GM03348 (cell line): ENCODE measurements around the gene IGHMBP2.
A peak's percentile ranks its signal among the peaks of the same experiment; 100 is the strongest.
"Not testable (repeated sequence)": the region's sequence is repeated elsewhere in the genome, so short reads cannot be mapped to it uniquely, and the experiment has no call there.

Experiments used
- DNase-seq: peaks from one replicate; pipeline ENCODE4 v3.0.0; 2012; ENCODE audit warnings: low spot score

IGHMBP2 gene

DNA sequence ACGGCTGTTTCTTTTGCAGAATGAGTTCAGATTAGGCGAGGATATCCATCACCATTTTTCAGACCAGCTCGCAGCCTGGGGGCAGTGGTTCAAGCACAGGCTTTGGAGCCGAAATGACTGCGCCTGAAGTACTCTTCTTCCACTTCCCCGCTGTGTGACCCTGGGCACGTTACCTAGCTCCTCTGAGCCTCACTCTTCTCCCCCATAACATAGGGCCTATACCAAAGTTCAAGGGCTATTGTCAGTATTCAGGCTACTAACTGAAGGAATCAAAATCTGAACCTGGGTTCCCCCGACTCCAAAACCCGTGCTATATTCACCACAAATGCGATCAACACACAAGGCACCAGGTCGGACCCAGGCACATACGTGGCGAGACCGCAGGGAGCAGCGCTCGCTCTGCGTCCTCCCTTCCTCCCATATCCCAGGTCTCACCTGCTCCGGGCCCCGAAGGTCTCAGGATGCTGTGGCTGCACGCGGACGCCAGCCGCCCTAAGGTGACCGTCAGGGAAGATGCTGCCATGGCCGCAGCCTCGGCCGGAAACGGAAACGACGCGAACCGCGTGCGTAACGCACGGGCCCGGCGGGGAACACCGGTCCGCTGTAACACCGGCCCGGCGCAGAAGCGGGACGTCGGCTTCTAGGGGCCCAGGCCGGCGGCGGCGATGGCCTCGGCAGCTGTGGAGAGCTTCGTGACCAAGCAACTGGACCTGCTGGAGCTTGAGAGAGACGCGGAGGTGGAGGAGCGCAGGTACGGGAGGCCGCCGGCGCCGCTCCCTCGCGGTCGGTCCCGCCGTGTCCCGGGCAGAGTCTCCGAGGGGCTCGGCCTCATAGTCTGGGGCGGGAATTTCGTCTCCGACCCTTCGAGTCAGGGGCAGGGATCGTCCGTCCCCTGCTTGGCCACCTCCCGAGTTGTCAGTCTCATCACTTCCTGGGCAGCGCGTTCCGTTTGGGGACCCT, at the start of gene IGHMBP2, which contains the start of gene MRPL21:
Gene IGHMBP2 (plus strand): TSS at position 604 of the 960 bp plus-strand sequence. CDS start 62 bp downstream, at position 666.
Gene MRPL21 (minus strand): TSS at position 545 of the 960 bp plus-strand sequence. CDS start 22 bp downstream, at position 523.
- peak; percentile 95 for DNase-seq

DNA sequence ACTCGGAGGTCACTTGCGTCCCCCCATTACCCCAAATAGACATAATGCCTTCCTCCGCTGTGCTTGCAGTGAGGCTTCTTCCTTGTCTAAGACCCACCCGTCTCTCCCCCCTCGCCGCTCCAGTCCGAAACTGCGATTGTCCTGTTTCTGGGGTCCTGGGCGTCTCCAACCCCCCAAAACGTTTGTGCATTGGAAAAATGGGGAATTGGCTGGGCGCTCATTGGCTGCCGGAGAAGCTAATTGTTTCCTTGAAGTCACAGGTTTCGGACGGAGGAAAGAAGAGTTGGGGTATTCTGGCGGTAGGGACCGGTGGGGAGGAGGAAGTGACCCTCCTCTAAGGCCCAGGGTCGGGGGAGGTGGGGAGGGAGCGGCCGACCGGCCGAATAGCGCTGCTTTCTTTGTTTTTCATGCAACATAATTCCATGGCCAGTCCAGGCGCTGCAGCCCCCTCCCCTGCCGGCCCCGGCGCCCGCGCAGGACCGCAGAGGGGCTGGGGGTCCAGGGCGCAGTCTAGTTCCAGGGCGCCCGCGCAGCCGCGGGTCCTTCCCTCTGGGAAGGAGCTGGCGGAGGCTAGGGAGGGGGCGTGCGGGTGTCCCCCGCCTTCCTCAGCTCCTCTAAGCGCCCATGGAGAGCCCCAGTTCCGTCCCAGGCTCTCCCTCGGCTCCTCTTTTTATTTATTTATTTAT, 49.3 kb upstream of the IGHMBP2 start:
- no peak for DNase-seq

DNA sequence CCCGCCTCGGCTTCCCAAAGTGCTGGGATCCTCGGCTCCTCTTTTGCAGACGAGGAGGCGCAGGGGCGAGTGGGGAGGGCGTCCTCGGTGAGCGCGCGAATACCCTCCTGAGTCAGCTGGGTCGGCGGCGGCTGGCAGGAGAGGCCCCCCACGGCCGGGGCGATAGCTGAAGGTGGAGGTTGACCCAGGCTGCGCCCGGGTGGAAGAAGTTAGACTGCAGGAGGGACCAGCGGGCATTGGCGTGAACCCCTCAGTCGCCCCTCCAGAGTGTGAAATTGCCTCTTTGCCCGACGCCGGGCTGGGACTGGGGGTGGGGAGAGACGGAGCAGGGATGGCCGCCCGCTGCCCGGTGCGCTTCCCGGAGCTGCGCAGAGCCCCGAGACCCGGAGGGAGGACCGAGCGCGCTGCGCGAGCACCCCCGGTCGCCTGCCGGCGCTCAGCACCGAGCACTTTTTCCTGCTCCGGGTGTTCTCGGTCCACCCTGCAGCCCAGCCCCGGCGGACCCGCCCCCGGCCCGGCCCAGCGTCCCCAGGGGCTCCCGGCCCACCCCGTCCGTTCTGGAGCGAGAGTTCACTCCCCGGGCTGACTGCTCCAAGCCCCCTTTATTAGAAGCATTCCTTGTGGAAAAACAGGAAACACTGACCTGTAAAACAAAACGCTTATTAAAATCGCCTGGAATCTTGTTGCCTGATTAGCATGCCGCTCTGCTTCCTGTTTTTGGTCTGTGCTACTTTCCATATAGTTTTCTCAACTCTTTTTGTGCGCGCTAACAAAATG, 48.3 kb upstream of the IGHMBP2 start:
- DNase-seq = peak; percentile 82

DNA sequence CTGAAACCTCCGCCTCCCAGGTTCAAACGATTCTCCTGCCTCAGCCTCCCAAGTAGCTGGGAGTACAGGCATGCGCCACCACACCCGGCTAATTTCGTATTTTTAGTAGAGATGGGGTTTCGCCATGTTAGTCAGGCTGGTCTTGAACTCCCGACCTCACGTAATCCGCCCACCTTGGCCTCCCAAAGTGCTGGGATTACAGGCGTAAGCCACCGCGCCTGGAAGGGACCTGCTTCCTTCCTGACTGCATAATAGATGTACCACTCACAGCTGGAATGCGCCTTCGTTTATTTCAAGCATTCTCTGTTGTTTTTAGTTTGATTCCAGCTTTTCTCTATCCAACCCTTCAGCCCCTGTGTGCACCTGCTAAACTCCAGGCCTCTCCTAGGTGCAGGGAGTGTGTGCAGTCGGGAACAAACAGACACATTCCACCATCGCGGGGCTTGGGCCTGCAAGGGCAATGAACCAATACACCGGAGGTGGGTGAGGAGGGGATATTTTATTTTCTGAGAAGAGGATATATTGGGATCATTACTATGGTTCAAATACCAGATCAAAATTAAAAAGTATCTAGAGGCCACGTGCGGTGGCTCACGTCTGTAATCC, 47.2 kb upstream of the IGHMBP2 start:
- not testable (repeated sequence) for DNase-seq

DNA sequence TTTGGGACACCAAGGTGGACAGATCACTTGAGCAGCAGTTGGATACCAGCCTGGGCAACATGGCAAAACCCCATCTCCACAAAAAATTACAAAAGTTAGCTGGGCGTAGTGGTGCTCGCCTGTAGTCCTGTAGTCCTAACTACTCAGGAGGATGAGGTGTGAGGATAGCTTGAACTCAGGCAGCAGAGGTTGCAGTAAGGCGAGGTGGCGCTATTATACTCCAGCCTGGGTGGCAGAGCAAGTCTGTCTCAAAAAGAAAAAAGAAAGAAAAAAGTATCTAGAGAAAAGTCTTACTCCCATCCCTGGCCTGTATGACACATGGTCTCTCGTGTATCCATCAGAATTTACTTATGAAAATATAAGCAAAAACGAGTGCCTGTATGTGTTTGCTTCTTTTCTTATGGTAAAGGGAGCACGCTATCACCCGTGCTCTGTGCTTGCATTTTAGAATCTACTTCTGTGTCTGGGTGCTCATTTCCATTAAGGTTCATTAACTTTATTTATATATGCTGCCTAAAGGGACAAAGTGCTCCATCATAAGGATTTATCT, 46.6 kb upstream of the IGHMBP2 start:
- DNase-seq = no peak

DNA sequence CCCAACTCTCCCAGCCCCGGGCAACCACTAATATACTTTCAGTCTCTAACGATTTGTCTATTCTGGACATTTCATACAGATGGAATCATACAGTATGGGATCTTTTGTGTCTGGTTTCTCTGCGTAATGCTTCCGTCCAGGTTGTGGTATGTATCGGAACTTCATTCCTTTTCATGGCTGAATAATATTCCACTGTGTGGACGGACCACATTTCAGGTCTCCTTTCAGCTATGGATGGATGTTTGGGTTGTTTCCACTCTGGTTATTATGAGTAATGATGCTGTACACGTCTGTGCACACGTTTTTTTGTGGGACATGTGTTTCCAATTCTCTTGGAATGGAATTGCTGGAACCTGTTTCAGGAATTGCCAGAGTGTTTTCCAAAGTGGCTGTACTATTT, 44.6 kb upstream of the IGHMBP2 start:
- no peak for DNase-seq

DNA sequence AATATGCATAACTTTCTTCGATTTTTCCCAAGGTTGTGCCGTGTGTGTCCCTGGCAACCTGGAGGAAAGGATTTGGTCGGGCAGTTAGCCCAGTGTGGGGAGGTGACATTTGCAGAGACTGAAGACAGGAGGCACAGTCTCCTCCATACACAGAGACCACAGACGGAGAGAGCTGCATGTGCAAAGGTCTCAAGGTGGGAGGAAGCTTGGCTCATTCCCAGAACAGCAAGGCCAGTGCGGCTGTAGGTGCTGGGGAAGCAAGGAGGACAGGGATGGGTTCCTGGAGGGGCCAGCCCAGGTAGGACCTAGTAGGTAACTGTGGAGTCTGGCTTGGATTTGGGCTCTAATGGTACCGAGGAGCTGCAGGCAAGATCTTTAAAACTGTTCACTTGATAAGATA, 41.3 kb upstream of the IGHMBP2 start:
- no peak for DNase-seq

DNA sequence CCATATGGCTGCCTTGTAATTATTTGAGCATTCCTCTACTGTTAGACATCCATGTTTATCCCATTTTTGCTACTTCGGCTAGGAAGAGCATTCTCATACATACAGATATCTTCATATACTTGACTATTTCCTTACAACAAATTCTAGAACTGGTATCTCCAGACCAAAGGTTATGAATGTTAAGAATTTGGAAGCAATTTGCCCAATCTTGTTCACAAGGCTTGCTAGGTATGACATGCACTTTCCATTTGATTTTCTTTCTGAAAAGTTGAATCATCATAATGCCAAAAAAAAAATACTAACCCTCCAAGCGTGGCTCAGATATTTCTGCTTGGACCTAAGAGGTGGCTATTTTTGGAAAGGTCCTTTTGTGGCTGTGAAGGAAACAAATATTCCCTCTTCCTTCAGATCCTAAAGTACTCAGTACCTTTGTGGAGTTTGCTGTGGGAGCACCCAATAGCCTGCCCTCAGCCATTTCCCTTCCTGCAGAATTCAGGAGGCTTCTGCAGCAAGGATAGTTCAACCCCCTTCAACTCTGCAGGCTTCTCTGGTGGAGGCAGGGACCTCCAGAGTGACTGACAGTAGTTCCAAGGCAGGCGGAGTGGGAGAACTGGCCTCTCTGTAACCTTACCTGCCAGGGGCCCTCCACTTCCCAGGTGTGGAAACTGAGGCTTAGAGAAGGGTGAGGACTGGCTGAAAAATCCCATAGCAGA, 40.0 kb upstream of the IGHMBP2 start:
- DNase-seq = no peak

DNA sequence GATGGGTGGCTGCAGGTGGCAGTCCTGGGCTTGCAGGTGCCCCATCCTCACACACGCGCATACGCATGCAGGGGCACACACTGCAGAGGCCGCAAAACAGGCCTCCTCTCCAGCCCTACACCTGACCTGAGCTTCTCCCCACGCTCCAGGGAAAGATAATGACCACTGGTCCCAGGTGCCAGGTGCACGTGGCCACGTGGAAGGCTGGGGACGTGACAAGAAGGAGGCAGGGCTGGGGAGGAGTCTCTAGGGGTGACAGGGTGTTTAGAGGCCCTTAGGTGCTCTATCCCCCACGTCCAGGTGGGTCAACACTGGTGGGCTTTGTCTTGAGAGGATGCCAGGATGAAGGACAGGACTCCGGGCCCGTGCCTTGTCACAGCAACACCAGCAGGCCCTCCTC, 38.5 kb upstream of the IGHMBP2 start:
- no peak for DNase-seq

DNA sequence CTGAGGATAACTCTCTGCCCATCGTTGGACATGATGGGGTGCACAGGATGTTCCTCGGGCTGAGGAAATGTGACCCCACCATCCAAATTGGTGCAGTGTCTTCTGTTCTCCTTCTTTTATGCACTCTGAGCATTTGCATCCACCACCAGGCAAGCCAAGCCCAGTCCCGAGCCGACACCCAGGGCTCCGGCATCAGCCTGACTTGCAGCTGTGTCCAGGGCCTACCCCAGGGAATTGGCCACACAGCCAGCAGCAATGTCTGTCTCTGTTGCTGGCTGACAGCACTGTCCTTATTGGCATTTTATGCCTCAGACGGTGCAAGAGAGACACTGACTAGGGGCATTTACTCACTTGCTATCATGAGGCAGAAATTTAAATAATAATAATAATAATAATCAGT, 36.6 kb upstream of the IGHMBP2 start:
- DNase-seq = no peak

DNA sequence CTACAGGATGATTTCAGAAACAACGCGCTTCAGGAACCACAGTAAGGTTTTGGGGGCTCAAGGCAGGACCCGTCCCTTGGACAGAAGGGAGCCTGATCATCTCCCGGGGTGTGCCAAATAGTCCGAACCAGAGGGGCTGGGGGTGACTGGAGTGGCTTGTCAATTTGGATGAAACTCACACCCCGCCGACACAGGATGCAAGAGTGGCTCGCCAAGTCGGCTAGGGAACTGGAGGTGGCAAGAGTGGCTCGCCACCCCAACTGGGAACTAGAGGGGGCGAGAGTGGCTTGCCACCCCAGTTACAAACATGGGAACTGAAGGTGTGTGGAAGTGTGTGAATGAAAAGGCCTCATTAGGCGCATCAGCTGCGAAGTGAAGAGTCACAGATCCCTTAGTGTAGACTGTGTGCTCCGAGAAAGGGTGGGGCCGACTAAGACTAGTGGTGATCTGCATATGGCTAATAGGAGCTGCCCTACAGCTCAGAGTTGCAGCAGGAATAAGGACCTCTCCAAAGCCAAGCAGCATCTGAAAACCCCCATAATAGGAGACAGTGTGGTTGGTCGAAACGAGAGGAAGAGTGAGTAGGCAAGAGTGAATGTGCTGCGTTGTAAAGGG, 35.4 kb upstream of the IGHMBP2 start:
- DNase-seq = no peak

DNA sequence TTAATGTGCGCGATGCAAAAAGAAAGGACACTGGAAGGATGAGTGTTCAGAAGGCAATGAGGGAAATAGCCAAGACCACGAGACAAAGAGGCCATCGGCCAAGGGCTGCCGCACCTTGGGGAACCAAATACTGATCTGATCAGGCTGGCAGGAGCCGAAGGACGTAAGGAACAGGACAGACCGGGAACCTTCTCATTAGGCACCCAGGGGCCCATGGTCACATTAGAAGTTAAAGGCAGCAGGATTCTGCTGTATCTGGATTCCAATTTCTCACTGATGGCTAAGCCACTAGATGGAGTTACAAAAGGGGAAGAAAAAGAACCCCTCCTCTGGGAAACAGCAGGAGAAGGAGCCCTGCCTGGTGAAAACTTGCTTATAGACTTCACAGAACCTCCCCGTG, 33.2 kb upstream of the IGHMBP2 start:
- no peak for DNase-seq

DNA sequence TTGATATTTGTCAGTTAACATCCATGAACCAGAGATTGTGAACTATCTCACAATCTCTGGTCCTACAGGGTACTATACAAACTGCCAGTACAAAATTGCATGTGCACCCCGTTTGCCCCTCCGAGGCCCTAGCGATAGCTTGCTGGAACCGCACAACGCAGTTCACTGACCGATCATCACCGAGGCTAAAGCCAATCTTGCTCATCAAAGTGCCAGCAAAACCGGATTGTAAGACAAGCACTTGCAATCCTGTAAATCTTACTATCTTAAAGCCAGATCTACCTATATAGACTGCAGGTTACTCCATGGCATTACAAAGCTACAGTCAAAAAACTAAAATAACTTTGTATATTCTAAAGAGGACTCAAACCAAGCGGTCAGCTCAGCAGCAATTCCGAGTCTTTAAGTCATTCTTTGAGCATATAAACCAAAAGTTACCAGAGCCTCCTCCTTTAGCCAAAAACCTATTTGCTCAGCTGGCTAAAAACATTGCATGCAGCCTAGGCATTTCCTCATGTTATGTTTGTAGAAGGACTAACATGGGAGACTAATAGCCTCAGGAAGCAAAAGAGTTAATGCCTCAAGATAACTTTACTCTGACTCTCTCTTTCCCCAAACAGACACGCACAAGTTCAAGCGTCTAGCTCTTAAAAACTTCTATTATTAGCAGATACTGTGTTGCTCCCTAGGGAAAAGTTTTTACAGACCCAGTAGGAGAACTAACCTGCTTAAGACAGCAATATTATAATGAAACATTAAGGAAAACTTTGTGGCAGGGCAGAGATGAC, 31.3 kb upstream of the IGHMBP2 start:
- DNase-seq = no peak

DNA sequence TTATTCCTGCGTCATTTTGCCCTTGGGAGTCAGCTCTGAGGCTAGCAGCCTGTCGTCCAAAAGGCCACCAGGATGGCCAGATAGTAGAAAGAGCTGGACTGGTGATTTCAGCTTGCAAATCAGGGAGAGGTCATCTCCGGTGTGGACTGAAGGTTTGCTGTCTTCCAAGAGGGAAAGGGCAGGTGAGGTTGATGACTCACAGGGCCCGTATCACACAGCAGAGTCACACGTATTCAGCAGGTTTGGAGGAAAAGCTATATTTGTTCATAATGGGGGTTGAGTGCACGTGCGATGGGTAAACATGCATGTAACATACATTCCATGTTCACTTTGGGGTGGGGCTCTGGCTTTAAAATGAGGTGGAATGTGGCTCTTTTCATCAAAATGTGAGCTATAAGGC, 25.7 kb upstream of the IGHMBP2 start:
- DNase-seq = no peak

DNA sequence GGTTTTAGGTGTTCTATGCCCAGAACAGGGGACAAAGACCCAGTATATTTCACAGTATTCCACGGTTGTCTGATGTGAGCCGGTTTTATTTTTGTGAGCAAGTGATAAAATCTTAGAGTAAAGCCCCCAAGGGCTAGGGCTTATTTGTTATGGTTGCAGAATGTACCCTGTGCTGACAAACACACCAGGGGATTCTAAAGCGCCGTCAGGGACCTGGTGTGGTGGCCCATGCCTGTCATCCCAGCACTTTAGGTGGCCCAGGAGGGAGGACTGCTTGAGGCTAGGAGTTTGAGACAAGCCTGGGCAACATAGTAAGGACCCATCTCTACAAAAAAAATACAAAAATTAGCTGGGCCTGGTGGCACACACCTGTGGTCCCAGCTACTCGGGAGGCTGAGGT, 22.8 kb upstream of the IGHMBP2 start:
- no peak for DNase-seq

DNA sequence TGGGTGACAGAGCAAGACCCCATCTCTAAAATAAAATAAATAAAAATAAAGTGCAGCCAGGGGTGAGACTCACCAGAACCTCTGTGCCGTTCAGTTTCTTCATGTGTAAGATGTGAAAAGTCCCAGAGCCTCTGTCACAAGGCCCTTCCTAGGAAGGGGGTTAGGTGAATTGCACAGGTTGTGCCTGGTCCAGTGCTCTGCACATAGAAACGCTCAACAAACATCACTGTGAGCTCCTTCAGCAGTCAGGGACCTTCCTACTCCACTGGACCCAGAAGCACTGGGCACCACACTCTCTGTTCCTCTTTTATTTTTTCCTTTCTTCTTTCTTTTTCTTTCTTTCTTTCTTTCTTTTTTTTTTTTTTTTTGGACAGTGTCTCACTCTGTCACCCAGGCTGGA, 22.4 kb upstream of the IGHMBP2 start:
- no peak for DNase-seq

DNA sequence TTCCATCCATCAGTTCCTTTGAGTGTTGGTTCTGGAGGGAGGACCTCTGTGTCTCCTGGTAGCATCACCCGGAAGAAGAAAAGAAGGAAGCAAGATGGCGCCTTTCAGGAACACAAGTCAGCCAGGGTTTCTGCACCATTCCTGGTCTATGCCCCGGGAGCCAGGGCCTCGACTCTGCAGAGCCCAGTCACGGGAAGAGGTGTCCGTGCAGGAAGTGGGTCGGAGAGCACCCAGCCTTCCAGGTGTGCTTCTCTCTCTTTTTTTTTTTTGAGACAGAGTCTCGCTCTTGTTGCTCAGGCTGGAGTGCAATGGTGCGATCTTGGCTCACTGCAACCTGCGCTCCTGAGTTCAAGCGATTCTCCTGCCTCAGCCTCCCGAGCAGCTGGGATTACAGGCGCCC, 21.3 kb upstream of the IGHMBP2 start:
- no peak for DNase-seq

DNA sequence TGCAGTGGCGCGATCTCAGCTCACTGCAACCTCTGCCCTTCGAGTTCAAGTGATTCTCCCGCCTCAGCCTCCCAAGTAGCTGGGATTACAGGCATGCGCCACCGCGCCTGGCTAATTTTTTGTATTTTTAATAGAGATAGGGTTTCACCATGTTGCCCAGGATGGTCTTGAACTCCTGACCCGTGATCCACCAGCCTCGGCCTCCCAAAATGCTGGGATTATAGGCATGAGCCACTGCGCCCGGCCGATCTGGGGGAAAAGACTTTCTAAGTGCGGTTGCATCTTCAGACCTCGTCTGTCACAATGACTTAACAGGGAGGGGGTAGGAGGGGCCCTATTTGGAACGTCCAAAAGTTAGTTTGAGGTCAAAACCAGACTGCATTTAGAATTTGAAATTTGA, 18.9 kb upstream of the IGHMBP2 start:
- DNase-seq = not testable (repeated sequence)

DNA sequence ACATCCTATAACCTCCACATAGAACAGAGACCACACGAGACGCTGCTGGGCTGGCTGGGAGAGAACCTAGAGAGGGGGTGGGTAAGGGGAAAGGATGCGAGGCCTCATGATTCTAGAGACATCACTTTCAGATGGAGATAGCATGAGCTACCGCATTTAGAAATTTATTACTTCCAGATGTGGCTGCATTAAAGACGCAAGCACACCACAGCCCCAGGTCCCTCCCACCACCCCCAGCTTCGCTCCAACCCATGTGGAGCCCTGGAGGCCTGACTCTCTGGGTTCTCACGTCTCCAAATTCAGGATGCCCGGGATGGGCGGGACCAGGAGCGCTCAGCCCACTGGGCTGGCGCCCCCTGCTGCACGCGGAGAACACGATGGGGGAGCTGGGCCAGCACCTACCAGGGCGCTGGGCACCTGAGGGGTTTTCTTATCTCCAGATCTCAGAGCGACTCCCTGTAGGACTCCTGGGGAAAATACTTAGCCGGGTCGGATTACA, 13.7 kb upstream of the IGHMBP2 start:
- DNase-seq = peak; percentile 95
